ENCODE measurements around the gene PGAM1. TPM values are rescaled to one million over a fixed set of nuclear protein-coding genes. Genes with fewer than 3 reads are reported as not detected.

PGAM1 gene
- total RNA-seq, 1 donor from 2014 or later, result 706 TPM

GRCh38 chr10:97482381-97482780, 56.4 kb downstream of the PGAM1 start:
- Histone ChIP-seq H3K4me3 (ENCODE audit: insufficient read depth, low read depth, low read length) (no peak overlapping the region), H2AFZ (ENCODE audit: low read depth, low read length) (no peak overlapping the region), H4K20me1 (ENCODE audit: insufficient read depth, low read length) (peaks cover 65% of the 10 kb centered on the region), H3K27me3 (ENCODE audit: insufficient read depth, low read length) (no peaks in the 10 kb centered on the region), H3K4me2 (ENCODE audit: low read length) (no peak overlapping the region), H3K4me1 (ENCODE audit: insufficient read depth, low read length) (peaks cover 6% of the 10 kb centered on the region), H3K9ac (ENCODE audit: low read length) (no peak overlapping the region), H3K79me2 (ENCODE audit: insufficient read depth, low read length) (peaks cover 62% of the 10 kb centered on the region), H3K36me3 (ENCODE audit: insufficient read depth, low read length) (peaks cover 37% of the 10 kb centered on the region), H3K9me3 (ENCODE audit: insufficient read depth, low read depth, low read length) (no peaks in the 10 kb centered on the region), H3K27ac (ENCODE audit: low read depth, low read length) (no peak overlapping the region)
- Mint-ChIP-seq H3K36me3 (ENCODE audit: low read depth, unreplicated experiment) (peaks cover 20% of the 10 kb centered on the region), H3K4me1 (ENCODE audit: low read depth, unreplicated experiment) (peaks cover 13% of the 10 kb centered on the region), H3K27me3 (ENCODE audit: low read depth, unreplicated experiment) (no peaks in the 10 kb centered on the region), H3K4me3 (ENCODE audit: unreplicated experiment) (no peak overlapping the region), H3K9me3 (ENCODE audit: unreplicated experiment) (peaks cover 2% of the 10 kb centered on the region), H3K27ac (ENCODE audit: unreplicated experiment) (no peak overlapping the region)
- no peak for FAIRE-seq
- no peak for DNase-seq (ENCODE audit: low read depth)
- TF ChIP-seq, protein P1, sequence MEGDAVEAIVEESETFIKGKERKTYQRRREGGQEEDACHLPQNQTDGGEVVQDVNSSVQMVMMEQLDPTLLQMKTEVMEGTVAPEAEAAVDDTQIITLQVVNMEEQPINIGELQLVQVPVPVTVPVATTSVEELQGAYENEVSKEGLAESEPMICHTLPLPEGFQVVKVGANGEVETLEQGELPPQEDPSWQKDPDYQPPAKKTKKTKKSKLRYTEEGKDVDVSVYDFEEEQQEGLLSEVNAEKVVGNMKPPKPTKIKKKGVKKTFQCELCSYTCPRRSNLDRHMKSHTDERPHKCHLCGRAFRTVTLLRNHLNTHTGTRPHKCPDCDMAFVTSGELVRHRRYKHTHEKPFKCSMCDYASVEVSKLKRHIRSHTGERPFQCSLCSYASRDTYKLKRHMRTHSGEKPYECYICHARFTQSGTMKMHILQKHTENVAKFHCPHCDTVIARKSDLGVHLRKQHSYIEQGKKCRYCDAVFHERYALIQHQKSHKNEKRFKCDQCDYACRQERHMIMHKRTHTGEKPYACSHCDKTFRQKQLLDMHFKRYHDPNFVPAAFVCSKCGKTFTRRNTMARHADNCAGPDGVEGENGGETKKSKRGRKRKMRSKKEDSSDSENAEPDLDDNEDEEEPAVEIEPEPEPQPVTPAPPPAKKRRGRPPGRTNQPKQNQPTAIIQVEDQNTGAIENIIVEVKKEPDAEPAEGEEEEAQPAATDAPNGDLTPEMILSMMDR (IDR thresholded peaks at IDR 0.05; ENCODE audit: insufficient read depth, low read depth, low read length), result no peak
- no peak for TF ChIP-seq EZH2 (IDR thresholded peaks at IDR 0.05; ENCODE audit: insufficient read depth, low read length)

Other genes starting within 250 kb of the PGAM1 start
- 0.23 TPM in 1 of 2 replicates, not detected in the other for gene SLIT1, start 240.2 kb upstream of the PGAM1 start, total RNA-seq
- 9.0 and 9.2 TPM in 2 replicates for gene ARHGAP19, start 133.6 kb upstream of the PGAM1 start, total RNA-seq
- gene FRAT1, start 106.9 kb upstream of the PGAM1 start, total RNA-seq, result 1.4 and 2.5 TPM in 2 replicates
- gene FRAT2, start 91.5 kb upstream of the PGAM1 start, total RNA-seq, result 7.4 and 7.8 TPM in 2 replicates
- gene RRP12, start 24.9 kb upstream of the PGAM1 start, total RNA-seq, result 45.0 and 52.1 TPM in 2 replicates
- 37.9 and 38.6 TPM in 2 replicates for gene EXOSC1, start 19.8 kb downstream of the PGAM1 start, total RNA-seq
- gene ZDHHC16, start 20.0 kb downstream of the PGAM1 start, total RNA-seq, result 51.1 and 53.5 TPM in 2 replicates
- 84.4 and 97.2 TPM in 2 replicates for gene MMS19, start 72.2 kb downstream of the PGAM1 start, total RNA-seq
- gene UBTD1, start 72.7 kb downstream of the PGAM1 start, total RNA-seq, result 73.1 and 81.9 TPM in 2 replicates
- gene ANKRD2, start 146.6 kb downstream of the PGAM1 start, total RNA-seq, result 0.22 and 0.36 TPM in 2 replicates
- gene HOGA1, start 158.2 kb downstream of the PGAM1 start, total RNA-seq, result 0.23 and 0.31 TPM in 2 replicates
- not detected in 2 replicates for gene C10orf62, start 163.5 kb downstream of the PGAM1 start, total RNA-seq
- gene MORN4, start 207.3 kb downstream of the PGAM1 start, total RNA-seq, result 15.8 and 16.2 TPM in 2 replicates
- 32.9 and 37.8 TPM in 2 replicates for gene PI4K2A, start 214.5 kb downstream of the PGAM1 start, total RNA-seq